K562 (cell line): ENCODE data around the gene BCL10. TPM values are rescaled to one million over a fixed set of nuclear protein-coding genes. Genes with fewer than 3 reads are reported as not detected.

Experiments used
- COPS2 ChIP-seq: fragments of 450-650 bp; conservative IDR thresholded peaks from 2 replicates; pipeline ENCODE4 v1.6.1; 2016; ENCODE audit warnings: mild to moderate bottlenecking, moderate library complexity
- DIDO1 ChIP-seq: fragments of 450-650 bp; IDR thresholded peaks from 2 replicates; pipeline ENCODE4 v1.6.1; 2016; ENCODE audit warnings: low read depth, missing biosample characterization, missing genetic modification characterization
- EP300 ChIP-seq: IDR thresholded peaks from 2 replicates; pipeline ENCODE4 v1.6.1; 2012; ENCODE audit warnings: low read length, improper control_type of control experiment
- HNRNPK ChIP-seq: fragments of 200-400 bp; formaldehyde crosslinking; IDR thresholded peaks from one replicate; pipeline ENCODE4 v1.6.1; 2018; ENCODE audit warnings: mild to moderate bottlenecking, low read depth, low read length; ENCODE audit not compliant: poor library complexity, severe bottlenecking
- NR2C2 ChIP-seq, 2 experiments: fragments of 200-800 bp in 1 of 2; sonication (Bioruptor generic) in 1 of 2; sonication (generic) in 1 of 2; formaldehyde crosslinking in 1 of 2; IDR thresholded peaks; 2 replicates each; pipeline versions ENCODE4 v1.6.1 to v1.8.0; 2016 to 2022; ENCODE audit warnings: mild to moderate bottlenecking in 1 of 2, missing compliant biosample characterization in 1 of 2, missing genetic modification characterization in 1 of 2, missing genetic modification reagents in 1 of 2
- SAFB2 ChIP-seq: fragments of 200-400 bp; formaldehyde crosslinking; IDR thresholded peaks from 2 replicates; pipeline ENCODE4 v1.6.1; 2018; ENCODE audit warnings: borderline replicate concordance, low read length, low read depth, moderate library complexity; ENCODE audit not compliant: severe bottlenecking
- SMARCC2 ChIP-seq: fragments of 450-650 bp; IDR thresholded peaks from 2 replicates; pipeline ENCODE4 v1.6.1; 2017; ENCODE audit warnings: antibody characterized with exemption, moderate library complexity, mild to moderate bottlenecking, low read depth
- TAF1 ChIP-seq: IDR thresholded peaks from 2 replicates; pipeline ENCODE4 v1.6.1; 2011; ENCODE audit warnings: mild to moderate bottlenecking, low read length, moderate library complexity; ENCODE audit not compliant: insufficient read depth, control insufficient read depth, severe bottlenecking; ENCODE audit errors: extremely low read depth
- ZNF224 ChIP-seq: sonication (generic); formaldehyde crosslinking; IDR thresholded peaks from 2 replicates; pipeline ENCODE4 v1.8.0; 2022; ENCODE audit warnings: mild to moderate bottlenecking, missing genetic modification reagents
- polyA plus RNA-seq, 8 experiments: library from polyadenylated mRNA; depleted of rRNA in 4 of 8; stranded (reverse) in 5 of 8; unstranded in 3 of 8; fragments of >200 nt; fragmentation: Nextera tagmentation in 2 of 8; fragmentation: Illumina TruSeq in 1 of 8; extraction: Ambion mirVana in 2 of 8; extraction: Trizol in 1 of 8; gene quantifications; 2 replicates each; pipeline versions ENCODE4 v1.2.1 to v1.2.3, GENCODE V29; 2011 to 2014; ENCODE audit warnings: inconsistent platforms in 1 of 8, missing spikeins in 1 of 8
- total RNA-seq, 7 experiments: library from RNA; depleted of rRNA in 6 of 7; stranded (reverse); fragments of >200 nt in 6 of 7; fragmentation: Illumina TruSeq in 2 of 7; extraction: Trizol in 2 of 7; gene quantifications; 2 replicates each; pipeline versions ENCODE4 v1.2.1 to v1.2.3, GENCODE V29; 2011 to 2021; ENCODE audit warnings: low replicate concordance in 1 of 7
- TF ChIP-seq, protein P1 (sequence below), 2 experiments: fragments of 450-650 bp; IDR thresholded peaks; 2 replicates each; pipeline ENCODE4 v1.6.1; 2016; ENCODE audit warnings: mild to moderate bottlenecking in 2 of 2, borderline replicate concordance in 1 of 2, low read depth in 1 of 2, moderate library complexity in 1 of 2
- TF ChIP-seq, protein P2 (sequence below): sonication (generic); formaldehyde crosslinking; IDR thresholded peaks from 2 replicates; pipeline ENCODE4 v1.8.1; 2023; ENCODE audit warnings: mild to moderate bottlenecking, missing genetic modification reagents
- TF ChIP-seq, protein P3 (sequence below): fragments of 450-650 bp; IDR thresholded peaks from 2 replicates; pipeline ENCODE4 v1.6.1; 2017; ENCODE audit warnings: antibody characterized with exemption
- TF ChIP-seq, protein P4 (sequence below): fragments of 250-450 bp; sonication (Bioruptor Pico); IDR thresholded peaks from 2 replicates; pipeline ENCODE4 v1.8.0; 2022; ENCODE audit warnings: inconsistent platforms, mild to moderate bottlenecking, moderate library complexity, borderline replicate concordance

Gene BCL10
- total and polyA plus RNA-seq, 9 of the 15 experiments (the other 6 are each of a cell fraction or from before 2014, with no cell fraction given): 8.0 to 19.4 (median 12.3) TPM

DNA sequence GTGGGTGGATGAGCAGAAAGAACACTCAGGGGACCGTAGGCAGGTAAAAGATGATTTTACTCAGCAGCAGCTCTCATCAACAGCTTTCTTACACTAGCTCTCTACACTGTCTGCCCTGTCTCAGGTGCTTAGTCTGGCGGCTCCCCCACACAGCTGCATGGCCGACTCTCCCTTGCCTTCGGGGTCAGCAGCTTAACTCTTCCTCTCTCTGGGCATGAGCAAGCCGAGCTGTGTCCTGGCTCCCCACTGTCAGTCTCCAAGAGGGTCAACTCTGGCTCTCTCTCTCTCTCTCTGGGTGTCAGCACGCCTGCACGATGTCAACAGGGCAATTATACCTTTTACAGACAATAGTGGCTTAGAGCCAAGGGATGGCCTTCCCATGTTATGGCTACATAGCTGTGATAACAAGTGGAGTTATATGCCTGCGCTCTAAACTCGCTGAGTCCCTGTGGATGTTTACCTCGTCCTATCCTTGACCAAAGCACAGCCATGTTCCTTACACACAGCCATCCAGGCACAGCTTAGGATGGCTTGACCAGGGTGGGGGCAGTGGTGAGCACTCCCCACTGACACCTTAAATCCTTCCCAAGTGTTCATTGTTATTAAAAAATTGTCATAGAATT, 3.1 kb upstream of the BCL10 start (continued):
- TF ChIP-seq, protein P1, sequence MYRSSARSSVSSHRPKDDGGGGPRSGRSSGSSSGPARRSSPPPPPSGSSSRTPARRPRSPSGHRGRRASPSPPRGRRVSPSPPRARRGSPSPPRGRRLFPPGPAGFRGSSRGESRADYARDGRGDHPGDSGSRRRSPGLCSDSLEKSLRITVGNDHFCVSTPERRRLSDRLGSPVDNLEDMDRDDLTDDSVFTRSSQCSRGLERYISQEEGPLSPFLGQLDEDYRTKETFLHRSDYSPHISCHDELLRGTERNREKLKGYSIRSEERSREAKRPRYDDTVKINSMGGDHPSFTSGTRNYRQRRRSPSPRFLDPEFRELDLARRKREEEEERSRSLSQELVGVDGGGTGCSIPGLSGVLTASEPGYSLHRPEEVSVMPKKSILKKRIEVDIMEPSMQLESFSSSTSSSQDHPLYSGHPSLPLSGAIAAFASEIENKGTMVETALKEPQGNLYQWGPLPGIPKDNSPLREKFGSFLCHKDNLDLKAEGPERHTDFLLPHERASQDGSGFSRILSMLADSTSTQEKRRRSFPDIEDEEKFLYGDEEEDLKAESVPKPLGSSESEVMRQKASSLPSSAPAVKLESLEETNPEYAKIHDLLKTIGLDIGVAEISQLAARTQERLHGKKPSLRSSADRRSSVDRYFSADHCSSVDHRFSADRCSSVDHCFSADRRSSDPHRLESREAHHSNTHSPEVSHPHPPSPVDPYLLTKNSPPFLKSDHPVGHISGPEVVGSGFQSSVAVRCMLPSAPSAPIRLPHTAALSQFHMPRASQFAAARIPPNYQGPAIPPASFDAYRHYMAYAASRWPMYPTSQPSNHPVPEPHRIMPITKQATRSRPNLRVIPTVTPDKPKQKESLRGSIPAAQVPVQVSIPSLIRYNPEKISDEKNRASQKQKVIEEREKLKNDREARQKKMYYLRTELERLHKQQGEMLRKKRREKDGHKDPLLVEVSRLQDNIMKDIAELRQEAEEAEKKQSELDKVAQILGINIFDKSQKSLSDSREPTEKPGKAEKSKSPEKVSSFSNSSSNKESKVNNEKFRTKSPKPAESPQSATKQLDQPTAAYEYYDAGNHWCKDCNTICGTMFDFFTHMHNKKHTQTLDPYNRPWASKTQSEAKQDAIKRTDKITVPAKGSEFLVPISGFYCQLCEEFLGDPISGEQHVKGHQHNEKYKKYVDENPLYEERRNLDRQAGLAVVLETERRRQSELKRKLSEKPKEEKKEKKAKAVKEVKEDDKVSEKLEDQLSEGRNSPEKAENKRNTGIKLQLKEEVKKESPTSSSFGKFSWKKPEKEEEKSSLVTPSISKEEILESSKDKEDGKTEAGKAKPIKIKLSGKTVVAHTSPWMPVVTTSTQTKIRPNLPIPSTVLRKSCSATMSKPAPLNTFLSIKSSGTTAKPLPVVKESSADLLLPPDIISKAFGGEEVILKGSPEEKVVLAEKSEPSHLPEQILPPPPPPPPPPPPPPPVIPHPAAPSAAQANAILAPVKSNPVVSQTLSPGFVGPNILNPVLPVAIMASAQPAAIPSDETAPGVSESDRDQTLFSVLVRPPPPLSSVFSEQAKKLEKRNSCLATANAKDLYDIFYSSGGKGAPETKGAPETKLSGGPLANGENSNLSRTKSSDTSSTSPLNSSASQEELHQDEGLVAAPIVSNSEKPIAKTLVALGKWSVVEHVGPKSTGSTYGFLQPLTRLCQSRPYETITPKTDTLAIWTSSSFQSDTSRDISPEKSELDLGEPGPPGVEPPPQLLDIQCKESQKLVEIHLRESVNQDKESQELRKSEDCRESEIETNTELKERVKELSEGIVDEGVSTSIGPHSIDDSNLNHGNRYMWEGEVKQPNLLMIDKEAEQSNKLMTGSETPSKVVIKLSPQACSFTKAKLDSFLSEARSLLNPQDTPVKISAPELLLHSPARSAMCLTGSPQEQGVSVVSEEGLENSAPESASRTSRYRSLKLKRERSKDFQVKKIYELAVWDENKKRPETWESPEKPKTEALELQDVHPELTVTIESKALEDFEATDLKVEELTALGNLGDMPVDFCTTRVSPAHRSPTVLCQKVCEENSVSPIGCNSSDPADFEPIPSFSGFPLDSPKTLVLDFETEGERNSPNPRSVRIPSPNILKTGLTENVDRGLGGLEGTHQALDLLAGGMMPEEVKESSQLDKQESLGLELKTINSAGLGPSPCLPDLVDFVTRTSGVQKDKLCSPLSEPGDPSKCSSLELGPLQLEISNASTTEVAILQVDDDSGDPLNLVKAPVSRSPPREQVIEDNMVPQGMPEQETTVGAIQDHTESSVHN (IDR thresholded peaks at IDR 0.05; ENCODE audit: borderline replicate concordance in 1 of 2, low read depth in 1 of 2): no peak
- no peak for TF ChIP-seq ZNF224
- TF ChIP-seq, protein P2, sequence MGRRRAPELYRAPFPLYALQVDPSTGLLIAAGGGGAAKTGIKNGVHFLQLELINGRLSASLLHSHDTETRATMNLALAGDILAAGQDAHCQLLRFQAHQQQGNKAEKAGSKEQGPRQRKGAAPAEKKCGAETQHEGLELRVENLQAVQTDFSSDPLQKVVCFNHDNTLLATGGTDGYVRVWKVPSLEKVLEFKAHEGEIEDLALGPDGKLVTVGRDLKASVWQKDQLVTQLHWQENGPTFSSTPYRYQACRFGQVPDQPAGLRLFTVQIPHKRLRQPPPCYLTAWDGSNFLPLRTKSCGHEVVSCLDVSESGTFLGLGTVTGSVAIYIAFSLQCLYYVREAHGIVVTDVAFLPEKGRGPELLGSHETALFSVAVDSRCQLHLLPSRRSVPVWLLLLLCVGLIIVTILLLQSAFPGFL (CRISPR knock-in tag): no peak
- TF ChIP-seq DIDO1 (tag): peak; percentile 72
- TF ChIP-seq EP300: no peak
- TF ChIP-seq HNRNPK: no peak
- no peak for TF ChIP-seq TAF1
- TF ChIP-seq, protein P3, sequence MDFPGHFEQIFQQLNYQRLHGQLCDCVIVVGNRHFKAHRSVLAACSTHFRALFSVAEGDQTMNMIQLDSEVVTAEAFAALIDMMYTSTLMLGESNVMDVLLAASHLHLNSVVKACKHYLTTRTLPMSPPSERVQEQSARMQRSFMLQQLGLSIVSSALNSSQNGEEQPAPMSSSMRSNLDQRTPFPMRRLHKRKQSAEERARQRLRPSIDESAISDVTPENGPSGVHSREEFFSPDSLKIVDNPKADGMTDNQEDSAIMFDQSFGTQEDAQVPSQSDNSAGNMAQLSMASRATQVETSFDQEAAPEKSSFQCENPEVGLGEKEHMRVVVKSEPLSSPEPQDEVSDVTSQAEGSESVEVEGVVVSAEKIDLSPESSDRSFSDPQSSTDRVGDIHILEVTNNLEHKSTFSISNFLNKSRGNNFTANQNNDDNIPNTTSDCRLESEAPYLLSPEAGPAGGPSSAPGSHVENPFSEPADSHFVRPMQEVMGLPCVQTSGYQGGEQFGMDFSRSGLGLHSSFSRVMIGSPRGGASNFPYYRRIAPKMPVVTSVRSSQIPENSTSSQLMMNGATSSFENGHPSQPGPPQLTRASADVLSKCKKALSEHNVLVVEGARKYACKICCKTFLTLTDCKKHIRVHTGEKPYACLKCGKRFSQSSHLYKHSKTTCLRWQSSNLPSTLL: no peak
- no peak for TF ChIP-seq SMARCC2
- no peak for TF ChIP-seq SAFB2
- TF ChIP-seq NR2C2 (CRISPR knock-in tag; IDR thresholded peaks at IDR 0.05): no peak
- 0 out of 2 replicates have a peak, but pooled peaks have one; percentile 28 for TF ChIP-seq NR2C2 (tag; IDR thresholded peaks at IDR 0.05)
- no peak for TF ChIP-seq COPS2
- TF ChIP-seq, protein P4, sequence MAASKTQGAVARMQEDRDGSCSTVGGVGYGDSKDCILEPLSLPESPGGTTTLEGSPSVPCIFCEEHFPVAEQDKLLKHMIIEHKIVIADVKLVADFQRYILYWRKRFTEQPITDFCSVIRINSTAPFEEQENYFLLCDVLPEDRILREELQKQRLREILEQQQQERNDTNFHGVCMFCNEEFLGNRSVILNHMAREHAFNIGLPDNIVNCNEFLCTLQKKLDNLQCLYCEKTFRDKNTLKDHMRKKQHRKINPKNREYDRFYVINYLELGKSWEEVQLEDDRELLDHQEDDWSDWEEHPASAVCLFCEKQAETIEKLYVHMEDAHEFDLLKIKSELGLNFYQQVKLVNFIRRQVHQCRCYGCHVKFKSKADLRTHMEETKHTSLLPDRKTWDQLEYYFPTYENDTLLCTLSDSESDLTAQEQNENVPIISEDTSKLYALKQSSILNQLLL: no peak
